Stimulated activated CD4-positive, alpha-beta T cell treated with anti-CD3 and anti-CD28 coated beads, Interleukin-2, amount 100 ng/mL, for 4 hours (primary cell): ENCODE data around the gene TPI1.
A peak's percentile ranks its signal among the peaks of the same experiment; 100 is the strongest.
"Not testable (repeated sequence)": the region's sequence is repeated elsewhere in the genome, so short reads cannot be mapped to it uniquely, and the experiment has no call there.

Experiments
- DNase-seq: peaks from one replicate; pipeline ENCODE4 v3.0.0-alpha.2; 2020; ENCODE audit warnings: low read depth

TPI1 gene

DNA sequence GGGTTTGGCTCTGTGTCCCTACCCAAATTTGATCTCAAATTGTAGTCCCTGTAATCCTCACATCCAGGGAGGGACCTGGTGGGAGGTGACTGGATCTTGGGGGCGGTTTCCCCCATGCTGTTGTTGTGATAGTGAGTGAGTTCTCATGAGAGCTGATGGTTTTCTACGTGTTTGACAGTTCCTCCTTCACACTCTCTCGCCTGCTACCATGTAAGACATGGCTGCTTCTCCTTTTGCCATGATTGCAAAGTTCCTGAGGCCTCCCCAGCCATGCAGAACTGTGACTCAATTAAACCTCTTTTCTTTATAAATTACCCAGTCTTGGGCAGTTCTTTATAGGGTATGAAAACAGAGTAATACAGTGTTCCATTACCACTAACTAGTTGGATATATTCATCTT lies 27.0 kb downstream of the TPI1 start:
- DNase-seq = no peak

DNA sequence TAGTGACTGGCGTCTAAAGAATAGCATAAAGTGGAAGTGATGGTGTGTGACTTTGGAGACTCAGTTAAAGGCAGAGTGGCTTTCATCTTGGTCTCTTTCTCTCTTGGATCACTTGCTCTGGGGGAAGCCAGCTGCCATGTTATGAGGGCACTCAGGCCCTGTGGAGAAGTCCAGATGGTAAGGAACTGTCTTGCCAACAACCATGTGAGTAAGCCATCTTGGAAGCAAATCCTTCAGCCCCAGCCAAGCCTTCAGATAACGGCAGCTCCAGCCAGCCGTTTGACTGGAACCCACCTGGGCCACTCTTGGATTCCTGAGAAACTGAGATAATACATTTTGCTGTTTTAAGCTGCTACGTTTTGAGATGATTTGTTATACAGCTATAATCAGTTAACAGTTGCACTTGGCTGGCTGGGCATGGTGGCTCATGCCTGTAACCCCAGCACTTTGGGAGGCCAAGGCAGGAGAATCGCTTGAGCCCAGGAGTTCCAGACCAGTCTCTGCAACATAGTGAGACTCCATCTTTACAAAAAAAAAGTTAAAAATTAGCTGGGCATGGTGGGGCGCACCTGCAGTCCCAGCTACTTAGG lies 29.6 kb downstream of the TPI1 start:
- DNase-seq = no peak

DNA sequence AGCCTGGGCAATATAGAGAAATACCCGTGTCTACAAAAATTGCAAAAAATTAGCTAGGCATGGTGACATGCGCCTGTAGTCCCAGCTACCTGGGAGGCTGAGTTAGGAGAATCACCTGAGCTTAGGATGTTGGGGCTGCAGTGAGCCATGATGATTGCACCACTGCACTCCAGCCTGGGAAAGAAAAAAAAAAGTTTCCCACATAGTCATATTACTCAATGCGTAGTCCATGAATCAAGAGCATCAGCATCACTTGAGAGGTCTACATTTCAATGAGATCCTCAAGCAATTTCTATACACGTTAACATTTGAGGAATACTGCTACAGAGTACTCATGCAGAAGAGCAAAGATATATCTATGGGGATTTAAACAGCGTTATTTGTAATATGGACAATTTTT lies 32.1 kb downstream of the TPI1 start:
- DNase-seq = no peak

DNA sequence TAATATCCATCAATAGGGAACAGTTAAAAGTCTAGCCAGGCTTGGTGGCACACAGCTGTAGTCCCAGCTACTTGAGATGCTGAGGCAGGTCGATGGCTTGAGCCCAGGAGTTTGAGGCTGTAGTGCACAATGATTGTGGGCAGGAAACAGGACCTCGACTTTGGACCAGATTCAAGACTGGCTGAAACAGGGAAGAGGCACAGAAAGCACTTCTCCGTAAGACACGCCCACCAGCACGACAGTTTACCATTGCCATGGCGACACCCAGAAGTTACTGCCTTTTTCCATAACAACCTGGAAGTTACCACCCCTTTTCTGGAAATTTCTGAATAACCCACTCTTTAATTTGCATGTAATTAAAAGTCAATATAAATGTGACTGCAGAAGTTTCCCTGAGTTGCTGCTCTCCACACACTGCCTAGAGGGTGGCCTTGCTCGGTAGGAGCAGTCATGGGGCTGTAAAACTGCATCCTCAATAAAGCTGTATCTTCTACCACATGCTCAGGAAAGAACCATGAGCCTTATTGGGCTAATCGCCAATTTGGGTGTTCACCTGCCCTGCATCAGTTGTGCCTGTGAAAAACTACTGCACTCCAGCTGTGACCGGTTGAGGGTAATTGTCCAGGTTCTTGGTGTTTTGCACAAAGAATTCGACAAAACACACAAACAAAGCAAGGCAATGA lies 32.6 kb downstream of the TPI1 start:
- peak; percentile 31 for DNase-seq

DNA sequence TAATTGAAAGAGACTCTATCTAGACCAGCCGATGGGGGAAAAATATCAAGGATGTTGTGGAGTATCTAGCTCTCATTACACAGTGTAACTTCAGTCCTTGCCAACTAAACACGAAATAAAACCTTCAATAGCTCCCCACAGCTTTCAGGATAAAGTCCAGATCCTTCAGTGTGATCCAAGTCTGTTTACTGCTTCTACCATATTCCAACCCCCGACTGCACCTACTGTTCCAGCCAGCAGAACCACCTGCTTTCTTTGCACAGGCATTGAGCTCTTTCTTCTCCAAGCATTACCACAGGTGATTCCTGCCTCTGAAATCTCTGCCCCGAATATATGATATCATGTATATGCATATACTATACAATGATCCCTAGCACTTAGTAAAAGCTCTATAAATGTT lies 35.1 kb downstream of the TPI1 start:
- no peak for DNase-seq

DNA sequence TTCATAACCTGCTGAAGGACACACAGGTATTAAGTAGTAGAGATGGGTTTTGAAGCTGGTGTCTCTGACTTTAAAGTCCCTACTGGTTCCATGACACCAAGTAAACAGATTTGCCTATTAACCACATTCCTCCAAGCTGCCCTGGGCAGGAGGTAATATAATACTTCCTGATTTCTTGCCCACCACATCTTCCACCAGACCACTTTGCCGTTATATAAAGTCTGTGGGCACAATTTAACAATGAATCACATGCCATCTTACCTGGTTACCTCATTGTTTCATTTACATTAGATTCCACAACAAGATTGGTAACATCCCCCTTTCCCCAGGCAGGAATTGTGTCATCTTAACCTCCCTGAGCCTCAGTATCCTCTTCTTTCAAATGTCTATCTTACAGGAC lies 36.4 kb downstream of the TPI1 start:
- no peak for DNase-seq

DNA sequence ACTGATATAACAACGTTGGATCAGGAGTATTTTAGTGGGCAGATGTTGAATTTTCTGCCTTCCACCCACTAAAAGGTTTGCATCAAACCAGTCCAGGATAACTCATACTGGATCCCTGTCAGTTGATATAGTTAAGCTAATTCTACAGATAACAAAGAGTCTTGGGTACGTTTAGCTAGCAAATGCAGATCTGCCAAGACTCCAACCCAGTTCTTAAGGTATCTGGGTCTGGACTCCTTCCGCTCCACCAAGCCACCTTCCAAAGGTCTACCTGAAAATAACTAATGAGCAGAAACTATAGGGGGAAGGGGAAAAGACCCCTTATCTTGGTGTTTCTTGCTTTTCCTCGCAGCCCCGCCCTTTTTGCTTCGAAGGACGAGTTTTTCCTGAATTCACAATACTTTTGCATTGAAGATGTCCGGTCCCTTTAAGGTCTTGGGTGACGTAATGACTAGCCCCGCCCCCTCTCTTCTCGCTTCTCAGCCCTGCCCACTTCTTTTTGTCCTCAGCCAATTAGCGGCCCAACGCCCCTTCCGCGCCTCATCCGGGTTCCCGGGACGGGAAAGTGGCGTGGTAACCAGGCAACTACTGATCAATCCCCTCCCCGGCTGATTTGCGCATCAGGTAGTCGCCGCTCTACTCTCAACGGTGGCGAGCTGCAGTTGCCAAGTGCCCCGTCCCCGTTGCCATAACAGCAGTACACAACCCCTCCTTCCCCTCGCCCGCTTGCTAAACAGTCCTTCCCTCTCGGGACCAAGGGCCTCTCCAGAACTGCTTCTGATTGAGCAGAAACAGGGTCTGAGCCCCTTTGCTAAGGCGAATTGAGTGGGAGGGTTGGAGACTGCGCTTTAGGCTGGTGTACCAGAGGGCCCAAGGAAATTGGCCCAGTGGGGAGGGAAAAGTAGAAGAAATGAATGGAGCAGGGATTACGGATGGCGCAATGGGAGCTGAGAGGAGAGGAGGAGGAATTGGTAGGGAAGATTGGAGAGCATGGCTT lies 37.2 kb downstream of the TPI1 start, which contains the start of gene LRRC23:
Gene LRRC23 (plus strand): TSS at position 543 of the 997 bp plus-strand sequence. CDS start 812 bp downstream, outside the sequence.
- DNase-seq = peak; percentile 95

DNA sequence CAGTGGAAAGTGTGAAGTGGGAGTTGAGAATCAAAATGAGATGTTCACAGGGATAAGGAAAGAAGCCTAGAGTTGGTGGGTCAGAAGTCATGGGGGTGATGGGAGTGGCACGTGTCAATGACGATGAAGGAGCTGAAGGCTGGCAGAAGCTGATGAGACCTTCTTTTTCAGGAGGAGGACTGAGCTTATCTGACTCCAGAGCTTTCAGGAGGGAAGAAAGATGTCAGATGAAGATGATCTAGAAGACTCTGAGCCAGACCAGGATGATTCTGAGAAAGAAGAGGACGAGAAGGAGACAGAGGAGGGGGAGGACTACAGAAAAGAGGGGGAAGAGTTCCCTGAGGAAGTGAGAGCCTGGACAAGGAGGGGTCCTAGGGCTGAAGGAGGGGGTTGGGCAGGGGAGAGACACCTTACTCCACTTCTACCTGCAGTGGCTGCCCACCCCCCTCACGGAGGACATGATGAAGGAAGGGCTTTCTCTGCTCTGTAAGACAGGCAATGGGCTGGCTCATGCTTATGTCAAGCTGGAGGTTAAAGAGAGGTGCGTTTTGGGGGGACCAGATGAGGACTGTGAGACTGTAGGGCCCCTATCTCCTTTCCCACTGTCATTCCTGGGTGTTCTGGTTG lies 38.2 kb downstream of the TPI1 start:
- no peak for DNase-seq

DNA sequence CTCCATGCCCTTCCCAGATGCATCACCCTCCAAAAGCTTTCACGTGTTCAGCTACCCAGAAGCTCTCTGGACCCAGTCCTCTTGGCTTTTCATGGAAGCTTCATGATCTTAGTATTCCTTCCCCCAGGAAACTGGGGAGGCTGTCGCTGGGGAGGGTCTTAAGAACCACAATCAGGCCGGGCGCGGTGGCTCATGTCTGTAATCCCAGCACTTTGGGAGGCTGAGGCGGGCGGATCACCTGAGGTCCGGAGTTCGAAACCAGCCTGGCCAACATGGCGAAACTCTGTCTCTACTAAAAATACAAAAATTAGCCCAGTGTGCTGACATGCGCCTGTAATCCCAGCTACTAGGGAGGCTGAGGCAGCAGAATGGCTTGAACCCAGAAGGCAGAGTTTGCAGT lies 40.8 kb downstream of the TPI1 start:
- DNase-seq = not testable (repeated sequence)

DNA sequence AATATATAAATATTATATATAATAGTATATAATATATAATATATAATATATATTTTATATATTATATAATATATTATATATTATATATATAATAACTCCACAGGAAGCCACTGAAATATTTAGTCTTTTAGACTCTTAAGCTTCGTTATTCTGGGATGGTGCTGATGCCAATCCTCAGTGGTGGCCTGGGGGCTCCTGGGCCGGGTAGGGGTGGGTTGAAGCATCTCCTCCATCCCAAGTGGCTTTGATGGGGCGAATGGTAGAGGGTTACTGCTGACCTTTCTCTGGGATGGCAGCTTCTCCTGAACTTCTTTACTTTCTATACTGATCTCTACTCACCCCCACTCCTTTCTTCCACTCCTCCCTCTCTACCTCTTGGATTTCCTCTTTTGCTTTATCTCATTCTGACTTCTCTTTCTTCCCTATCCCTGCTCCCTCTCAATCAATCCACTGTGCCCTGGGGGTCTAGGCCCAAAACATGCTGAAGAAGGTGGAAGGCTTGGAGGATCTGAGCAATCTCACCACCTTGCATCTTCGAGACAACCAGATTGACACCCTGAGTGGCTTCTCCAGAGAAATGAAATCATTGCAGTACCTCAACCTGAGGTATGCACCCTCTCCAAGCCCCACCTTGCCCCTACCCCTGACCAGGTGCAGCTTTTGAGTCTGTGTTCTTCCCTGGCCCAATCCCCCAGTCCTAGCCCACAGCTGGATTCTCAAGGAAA lies 42.3 kb downstream of the TPI1 start:
- DNase-seq = no peak

DNA sequence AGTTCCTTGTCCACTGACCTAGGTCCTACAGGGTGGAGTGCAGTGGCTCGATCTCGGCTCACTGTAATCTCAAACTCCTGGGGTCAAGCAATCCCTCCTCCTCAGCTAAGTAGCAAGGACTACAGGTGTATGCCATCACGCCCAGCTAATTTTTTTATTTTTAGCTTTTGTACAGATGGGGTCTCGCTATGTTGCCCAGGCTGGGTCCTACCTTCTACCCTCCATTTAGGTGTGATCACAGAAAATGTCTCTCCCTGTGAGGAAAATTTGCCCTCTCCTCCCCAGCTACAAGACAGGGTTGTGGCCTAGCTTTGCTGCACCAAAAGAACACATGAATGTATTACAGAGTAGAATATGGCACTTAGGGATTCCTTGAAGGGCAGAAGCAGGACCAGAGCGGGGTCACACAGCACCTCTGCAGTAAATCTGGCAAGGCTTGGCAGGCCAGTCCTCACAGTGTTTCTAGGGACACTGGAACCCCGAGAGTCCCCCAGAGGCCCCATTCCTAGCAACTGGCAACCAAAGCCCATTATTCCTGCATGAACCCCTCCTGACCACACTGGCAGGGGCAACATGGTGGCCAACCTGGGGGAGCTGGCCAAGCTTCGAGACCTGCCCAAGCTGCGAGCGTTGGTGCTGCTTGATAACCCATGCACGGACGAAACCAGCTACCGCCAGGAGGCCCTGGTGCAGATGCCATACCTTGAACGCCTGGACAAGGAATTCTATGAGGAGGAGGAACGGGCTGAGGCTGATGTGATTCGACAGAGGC lies 45.0 kb downstream of the TPI1 start:
- no peak for DNase-seq

DNA sequence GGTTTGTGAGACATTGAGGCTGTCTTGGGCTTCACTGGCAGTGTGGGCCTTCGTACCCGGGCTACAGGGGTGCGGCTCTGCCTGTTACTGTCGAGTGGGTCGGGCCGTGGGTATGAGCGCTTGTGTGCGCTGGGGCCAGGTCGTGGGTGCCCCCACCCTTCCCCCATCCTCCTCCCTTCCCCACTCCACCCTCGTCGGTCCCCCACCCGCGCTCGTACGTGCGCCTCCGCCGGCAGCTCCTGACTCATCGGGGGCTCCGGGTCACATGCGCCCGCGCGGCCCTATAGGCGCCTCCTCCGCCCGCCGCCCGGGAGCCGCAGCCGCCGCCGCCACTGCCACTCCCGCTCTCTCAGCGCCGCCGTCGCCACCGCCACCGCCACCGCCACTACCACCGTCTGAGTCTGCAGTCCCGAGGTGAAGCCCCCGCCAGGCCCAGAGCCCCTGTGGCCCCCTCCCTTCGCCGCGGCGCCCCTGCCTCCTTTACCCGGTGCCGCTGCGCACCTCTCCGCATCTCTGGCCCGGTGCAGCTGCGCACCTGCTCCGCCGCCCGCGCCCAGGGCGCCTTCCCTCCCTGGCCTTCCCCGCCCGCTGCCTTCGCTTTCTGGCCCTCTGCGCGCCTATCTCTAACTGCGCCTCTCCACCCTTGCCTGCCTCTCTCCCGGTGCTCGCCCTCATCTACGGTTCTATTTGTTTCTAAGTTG lies 47.1 kb downstream of the TPI1 start, which contains the start of gene ENO2:
Gene ENO2 (plus strand): TSS at position 335 of the 701 bp plus-strand sequence. CDS start 1,253 bp downstream, outside the sequence.
- peak; percentile 86 for DNase-seq

DNA sequence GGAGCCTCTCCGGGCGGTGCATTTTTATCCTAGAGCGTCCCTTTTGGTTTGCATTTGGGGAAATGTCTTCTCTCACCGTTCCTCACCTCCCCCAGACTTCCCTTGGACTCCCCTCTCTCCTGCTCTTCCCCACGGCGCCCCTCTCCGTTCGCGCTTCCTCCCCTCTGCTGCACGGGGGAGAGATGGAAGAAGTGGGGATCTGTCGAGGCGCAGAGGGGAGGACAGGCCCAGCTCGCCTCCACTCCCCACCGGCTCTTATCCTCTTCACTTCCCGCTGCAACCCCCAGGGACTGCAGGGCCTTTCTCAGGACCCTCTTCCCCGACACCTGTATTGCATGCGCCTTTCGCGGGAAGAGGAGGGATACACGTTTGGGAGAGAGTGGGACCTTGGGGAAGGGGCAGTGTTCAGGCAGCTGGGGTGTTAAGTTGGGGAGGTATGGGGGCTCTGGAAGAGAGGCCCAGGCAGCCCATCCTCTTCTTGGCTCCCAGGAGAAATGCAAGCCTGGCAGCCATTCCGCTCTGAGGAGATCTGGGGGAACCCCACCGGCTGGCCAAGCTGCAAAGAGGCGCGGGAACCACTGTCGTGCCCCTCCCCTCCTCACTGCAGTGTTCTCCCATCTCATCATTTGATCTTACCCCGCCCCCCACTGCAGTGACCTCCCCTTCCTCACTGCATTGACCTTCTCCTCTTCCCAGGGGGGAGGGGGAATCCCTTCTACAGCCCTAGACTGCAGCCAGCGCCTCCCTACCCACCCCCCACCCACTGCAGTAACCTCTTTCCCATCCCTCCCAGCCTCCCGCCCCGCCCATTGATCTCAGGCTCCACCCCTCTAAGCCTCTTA lies 47.8 kb downstream of the TPI1 start:
- no peak for DNase-seq

DNA sequence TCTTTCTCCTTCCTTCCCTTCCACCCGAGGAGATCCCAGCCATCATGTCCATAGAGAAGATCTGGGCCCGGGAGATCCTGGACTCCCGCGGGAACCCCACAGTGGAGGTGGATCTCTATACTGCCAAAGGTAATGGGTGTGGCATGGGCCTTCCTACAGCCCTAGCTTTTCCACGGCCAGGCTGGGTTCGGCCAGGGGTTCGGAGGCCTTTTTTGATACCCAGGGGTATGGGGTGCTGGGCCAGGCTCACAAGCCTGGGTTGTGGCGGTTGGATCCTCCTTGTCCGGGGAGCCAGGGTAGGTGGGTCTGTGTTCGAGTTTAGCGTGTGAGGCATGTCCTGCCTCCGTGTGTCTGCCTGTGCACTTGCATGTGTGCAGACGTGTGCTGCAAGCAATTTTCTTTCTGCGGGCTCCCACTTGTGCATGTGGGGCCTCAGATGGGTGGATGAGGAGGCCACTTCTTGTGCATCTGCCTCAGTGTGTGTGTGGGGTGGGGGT lies 48.5 kb downstream of the TPI1 start:
- no peak for DNase-seq

DNA sequence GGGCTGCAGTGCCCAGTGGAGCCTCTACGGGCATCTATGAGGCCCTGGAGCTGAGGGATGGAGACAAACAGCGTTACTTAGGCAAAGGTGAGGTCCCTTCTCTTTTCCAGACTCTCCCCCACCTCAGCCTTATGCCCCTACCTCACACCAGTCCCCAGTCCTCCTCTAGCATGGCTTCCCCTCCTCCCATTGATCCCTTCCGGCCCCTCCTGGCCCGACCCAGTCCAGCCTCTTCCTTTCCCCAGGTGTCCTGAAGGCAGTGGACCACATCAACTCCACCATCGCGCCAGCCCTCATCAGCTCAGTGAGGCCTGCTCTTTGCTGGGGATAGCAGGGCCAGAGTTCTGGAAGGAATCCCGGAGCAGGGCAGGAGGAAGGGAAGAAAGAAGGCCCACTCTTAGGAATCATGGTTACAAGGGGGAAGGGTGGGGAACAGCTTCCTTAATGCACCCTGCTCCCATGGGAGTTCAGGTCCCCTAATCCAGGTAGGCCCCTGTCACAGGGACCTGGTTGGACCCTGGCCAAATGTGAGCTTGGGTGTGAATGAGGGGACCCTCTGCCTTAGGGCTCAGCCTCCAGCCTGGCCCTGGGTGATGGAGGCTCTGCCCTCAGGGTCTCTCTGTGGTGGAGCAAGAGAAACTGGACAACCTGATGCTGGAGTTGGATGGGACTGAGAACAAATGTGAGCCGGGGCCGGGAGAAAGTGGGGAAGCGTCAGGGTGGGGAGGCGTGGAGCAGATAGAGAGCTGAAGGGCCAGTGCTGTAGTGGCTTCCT lies 49.3 kb downstream of the TPI1 start:
- no peak for DNase-seq

DNA sequence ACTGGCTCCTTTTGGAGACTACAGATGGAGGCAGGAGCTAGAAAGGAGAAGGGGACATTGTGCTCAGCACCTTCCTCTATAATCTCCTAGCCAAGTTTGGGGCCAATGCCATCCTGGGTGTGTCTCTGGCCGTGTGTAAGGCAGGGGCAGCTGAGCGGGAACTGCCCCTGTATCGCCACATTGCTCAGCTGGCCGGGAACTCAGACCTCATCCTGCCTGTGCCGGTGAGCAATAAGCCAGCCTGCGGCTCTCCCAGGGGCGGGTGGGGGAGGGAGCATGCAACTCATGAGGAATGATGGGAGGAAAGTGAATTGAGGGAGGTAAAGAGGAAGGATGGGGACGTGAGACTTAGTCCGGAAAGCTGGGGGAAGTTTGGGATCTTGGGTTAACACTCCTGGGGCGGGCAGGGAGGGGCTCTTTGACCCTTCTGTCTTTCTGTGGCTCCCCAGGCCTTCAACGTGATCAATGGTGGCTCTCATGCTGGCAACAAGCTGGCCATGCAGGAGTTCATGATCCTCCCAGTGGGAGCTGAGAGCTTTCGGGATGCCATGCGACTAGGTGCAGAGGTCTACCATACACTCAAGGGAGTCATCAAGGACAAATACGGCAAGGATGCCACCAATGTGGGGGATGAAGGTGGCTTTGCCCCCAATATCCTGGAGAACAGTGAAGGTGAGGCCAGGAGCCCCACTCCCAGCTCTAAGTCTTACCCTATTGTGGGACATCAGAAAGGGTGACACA lies 50.3 kb downstream of the TPI1 start:
- DNase-seq = no peak

DNA sequence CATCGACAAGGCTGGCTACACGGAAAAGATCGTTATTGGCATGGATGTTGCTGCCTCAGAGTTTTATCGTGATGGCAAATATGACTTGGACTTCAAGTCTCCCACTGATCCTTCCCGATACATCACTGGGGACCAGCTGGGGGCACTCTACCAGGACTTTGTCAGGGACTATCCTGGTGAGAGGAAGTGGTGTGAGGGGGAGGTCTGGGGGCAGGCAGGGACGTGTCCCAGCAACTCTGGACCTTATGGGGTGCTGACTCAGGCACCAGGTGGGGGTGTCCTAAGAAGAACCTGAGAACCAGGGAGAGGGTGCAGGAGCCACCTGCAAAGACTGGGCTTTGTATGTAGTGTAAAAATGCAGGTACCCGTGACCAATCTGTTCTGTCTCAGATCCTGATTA lies 52.3 kb downstream of the TPI1 start:
- DNase-seq = no peak
